ENCODE measurements around the gene GRAMD1B.
A peak's percentile ranks its signal among the peaks of the same experiment; 100 is the strongest.

Gene GRAMD1B

GRCh38 chr11:123429913-123430720 lies at the start of gene GRAMD1B:
Gene GRAMD1B, plus strand, starts transcription at chr11:123430269. Its CDS starts 524 bp downstream, at chr11:123430793.
- DNase-seq: peak; percentile 58 to 81

- DNase-seq: no peak
These were observed 48.9 kb upstream of the GRAMD1B start for GRCh38 chr11:123381149-123381548.

- DNase-seq: no peak
These were observed 48.1 kb upstream of the GRAMD1B start for GRCh38 chr11:123381817-123382554.

DNA sequence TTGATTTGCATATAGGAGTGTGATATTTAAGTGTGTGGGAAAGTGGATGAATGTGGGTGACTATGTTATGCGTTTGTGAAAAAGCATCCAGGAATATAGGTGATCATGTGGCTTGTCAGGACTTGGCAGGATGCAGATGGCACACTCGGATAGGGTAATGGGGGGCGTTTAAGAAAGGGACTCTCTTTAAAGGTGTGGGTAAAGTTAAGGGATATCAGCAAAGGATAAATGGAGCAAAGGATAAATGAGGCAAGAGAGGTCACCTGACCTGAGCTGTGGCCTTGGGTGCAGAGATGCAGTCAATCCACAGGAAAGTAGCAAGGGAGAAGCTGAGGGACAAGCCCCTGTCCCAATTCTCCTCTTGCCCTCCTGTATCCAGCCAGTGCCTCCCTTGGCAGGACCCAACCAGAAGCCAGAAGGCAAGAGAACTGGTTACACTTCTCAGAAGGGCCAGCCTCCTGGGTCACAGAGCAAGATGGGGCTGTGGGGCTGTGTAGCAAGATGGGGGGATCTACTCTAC lies 47.5 kb upstream of the GRAMD1B start:
- no peak for DNase-seq

- no peak for DNase-seq
These were observed 46.0 kb upstream of the GRAMD1B start for GRCh38 chr11:123384116-123384515.

DNA sequence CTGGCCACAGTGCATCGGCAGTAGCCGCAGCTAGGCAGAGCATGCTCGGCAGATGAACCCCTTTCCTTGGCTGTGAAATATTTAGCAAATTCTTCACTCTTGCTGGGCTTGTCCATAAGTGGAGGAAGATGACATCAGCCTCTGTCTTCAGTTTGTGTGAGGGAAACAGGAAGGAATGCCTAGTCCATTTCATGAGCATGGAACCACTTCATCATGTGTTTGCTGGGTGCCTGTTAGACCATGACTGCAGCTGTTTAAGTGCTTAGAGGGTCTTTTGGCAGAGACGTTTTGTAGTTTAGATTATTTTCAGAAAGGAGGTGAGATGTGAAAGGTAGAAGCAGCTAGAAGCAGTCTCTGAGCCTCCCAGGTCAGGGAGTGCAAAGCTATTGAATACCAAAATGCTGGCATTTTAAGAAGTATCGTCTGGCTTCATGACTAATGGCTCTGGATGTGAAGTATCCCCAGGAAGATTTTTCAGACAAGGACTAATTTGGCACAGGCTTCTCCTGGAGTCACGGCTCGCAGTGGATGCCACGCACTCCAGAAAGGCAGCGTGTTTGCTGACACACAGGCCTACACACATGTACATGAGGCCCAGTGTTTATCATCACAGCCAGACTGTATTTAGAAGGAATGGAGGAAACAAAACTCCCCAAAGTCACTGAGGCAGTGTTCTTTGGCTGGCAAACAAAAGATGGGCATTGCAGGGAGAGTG lies 43.1 kb upstream of the GRAMD1B start:
- DNase-seq: no peak

GRCh38 chr11:123388640-123389039 lies 41.4 kb upstream of the GRAMD1B start:
- DNase-seq: no peak

DNA sequence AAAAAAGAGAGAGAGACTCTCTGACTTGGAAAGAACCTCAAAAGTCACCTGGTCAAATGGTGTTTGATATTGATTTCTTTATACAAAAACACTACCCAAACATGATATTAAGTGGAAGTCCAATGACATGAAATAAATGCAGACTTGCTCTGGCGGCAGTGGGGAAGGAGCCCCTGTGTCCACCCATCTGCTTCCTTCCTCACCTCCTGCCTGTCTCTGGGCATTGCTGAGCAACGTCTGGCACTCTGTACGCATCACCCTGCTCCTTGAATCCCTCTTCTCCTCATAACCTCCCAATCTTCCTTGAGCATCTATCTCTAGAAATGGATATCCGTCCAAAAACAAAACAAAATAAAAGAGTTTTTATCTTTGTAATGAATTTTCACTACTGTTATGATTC lies 39.9 kb upstream of the GRAMD1B start:
- DNase-seq: no peak

DNA sequence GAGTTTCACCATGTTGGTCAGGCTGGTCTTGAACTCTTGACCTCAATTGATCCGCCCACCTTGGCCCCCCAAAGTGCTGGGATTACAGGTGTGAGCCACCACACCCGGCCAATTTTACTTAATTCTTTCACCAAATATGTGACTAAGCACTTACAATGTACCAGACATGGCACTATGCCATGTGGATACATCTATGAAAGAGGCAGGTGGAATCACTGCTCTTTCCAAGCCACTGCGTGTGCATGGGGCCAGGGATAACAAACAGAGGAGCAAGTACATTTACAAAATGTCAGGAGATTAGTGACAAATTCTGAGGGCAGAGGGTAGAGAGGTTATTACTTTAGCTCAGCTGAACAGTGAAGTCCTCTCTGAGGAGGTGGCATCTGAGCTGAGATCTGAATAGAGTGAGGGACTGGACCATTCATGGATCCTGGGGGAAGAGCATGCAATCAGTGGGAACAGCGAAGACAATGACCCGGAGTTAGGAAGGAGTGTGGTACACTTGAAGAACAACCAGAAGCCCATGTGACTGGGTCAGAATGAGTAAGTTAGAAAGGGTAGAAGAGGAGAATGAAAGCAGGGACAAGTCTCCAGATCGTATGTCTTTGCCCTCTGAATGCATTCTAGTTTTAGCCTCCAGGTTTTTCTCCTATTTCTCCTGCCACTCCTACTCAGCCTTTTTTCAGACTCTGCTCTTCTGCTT lies 38.3 kb upstream of the GRAMD1B start:
- DNase-seq: peak; percentile 51 to 73

GRCh38 chr11:123392431-123392830 lies 37.6 kb upstream of the GRAMD1B start:
- DNase-seq: no peak

- DNase-seq: no peak
These were observed 37.2 kb upstream of the GRAMD1B start for GRCh38 chr11:123392844-123393243.

DNA sequence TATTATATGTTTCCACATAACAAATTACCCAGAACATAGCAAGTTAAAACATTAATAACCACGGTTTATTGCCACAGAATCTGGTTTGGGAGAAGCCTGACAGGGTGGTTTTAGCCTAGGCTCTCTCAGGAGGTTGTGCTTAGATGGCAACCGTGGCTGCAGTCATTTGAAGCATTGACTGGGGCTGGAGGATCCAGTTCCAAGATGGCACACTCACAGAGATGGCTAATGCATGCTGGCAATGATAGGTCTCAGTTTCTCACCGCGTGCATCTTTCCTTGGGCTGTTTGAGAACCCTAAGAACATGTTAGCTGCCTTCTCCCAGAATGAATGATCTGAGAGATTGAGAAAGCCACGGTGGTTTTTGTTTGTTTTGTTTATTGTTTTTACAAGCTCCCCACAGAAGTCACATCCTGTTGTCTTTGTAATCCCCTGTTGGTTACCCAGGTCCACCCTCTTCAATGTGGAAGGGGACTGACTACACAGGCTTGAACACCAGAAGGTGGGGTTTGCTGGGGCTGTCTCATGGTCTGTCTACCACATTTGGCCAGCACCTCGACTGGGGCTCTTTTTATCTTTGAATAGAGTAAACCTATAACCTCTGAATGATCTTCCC lies 36.6 kb upstream of the GRAMD1B start:
- DNase-seq: no peak

- DNase-seq: no peak
These were observed 25.4 kb upstream of the GRAMD1B start for GRCh38 chr11:123404676-123405075.

- no peak for DNase-seq
These were observed 24.9 kb upstream of the GRAMD1B start for GRCh38 chr11:123405123-123405592.

DNA sequence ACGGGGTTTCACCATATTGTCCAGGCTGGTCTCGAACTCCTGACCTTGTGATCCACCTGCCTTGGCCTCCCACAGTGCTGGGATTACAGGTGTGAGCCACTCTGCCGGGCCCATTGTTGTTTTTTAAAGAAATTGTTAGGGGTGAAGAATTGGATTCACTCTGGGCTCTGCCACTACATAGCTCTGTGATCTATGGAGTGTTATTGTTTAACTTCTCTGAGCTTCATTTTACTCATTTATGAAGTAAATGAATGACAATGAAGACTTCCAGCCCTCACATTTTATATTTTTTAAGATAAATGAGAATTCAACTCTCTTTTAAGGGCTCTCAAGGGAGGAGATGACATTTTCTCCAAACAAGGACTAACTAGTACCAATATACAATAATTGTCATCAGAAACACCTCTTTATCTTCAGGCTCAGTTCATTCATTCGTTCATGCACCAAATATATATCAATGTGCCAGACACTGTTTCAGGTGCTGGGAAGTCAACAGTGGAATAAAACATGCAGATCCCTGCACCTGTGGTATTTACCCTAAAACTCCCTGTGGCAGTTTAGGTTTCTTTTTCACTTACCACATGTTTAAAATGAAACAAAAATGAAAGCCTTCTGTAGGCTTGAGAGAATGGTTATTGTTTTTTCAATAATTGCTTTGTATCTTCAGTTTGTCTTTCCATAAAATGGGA lies 23.5 kb upstream of the GRAMD1B start:
- no peak for DNase-seq

DNA sequence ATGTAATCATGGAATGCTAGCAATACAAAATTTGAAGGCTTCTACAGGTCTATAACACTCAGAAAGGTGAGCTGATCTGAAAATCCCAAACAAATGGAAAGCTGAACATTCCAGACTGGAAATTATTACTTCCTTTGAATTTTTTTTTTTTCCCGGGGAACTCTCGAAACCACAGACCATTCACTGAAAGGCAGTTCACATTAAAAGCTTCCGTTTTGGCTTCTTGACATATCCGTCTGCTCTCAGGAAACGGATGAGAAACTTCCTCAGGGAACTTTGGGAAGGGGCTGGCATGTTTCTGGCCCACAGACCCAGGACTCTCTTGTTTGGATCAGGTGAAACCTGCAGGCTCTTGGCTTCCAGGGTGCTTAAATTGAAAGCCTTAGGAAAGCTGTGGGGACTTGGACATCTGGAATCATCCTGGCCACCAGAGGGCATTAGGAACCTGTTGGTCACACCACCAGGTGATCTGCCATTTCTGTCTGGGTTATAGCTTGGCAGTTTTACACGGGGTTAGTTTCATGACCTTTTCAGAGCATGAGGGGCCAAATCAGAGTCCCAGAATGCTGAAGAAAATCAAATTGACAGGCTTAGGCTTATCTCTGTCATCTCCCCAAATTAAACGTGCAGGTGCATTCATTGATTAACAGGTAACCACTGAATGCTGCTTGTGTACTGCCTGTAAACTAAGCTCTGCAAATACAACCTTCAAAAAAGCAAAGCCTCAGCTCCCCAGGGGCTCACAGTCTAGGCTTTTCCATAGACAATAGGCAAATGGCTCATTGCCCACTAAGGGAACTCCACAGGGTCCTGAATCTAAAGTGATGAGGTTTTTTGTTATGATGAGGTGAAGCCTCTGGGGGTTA lies 22.7 kb upstream of the GRAMD1B start:
- peak; percentile 90 to 94 for DNase-seq

DNA sequence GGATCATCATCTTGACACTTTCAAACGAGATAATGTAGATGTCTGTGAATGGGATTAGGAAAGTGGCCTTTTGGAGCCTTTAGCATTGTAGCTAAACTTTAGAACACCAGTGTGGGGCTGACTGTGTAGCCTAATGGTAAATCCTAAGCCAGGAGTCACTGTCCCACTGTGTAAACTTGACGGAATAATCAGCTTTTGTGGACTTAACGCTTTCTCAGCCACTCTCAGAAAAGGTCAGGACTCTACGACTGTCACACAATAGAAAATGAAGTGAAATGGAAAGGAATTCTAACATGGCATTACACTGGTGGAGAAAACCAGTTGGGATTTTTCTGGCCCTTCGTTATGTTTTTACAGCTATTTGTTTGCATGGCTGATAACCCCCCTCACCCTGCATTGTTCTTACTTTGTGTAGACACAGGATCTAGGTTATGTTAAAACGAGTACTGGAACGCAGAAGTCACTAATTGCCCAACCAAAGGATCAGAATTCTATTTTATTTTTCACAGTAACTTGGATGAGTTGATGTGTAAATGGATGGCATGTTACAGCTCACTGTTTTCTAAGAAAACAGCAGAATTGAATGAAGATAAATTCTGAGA lies 22.0 kb upstream of the GRAMD1B start:
- DNase-seq: peak in 1 of 2 experiments; percentile 67

GRCh38 chr11:123408619-123409455 lies 21.2 kb upstream of the GRAMD1B start:
- DNase-seq: peak in 1 of 2 experiments; percentile 58
